Osteoblast (primary cell): ENCODE measurements around the gene MYO10. TPM values are rescaled to one million over a fixed set of nuclear protein-coding genes. Genes with fewer than 3 reads are reported as not detected.

Source experiments
- DNase-seq: peaks from one replicate; pipeline ENCODE4 v3.0.0; 2011; ENCODE audit warnings: low spot score, mixed read lengths; ENCODE audit not compliant: insufficient read length; ENCODE audit errors: missing footprints
- H2AFZ ChIP-seq: 2 replicates; pipeline ENCODE4 v1.6.0; 2011; ENCODE audit warnings: mild to moderate bottlenecking, low read length
- H3K27ac ChIP-seq: 2 replicates; pipeline ENCODE4 v1.5.1; 2011; ENCODE audit warnings: mild to moderate bottlenecking, low read depth, low read length, moderate library complexity
- H3K27me3 ChIP-seq: 2 replicates; pipeline ENCODE4 v1.6.0; 2012; ENCODE audit warnings: mild to moderate bottlenecking, control low read depth, inconsistent platforms, low read length, moderate library complexity; ENCODE audit not compliant: insufficient read depth
- H3K36me3 ChIP-seq: 2 replicates; pipeline ENCODE4 v1.5.1; 2011; ENCODE audit warnings: mild to moderate bottlenecking, low read length, control low read depth, moderate library complexity; ENCODE audit not compliant: insufficient read depth
- H3K4me1 ChIP-seq: 2 replicates; pipeline ENCODE4 v1.5.1; 2011; ENCODE audit warnings: mild to moderate bottlenecking, low read length, control low read depth, moderate library complexity; ENCODE audit not compliant: insufficient read depth
- H3K4me2 ChIP-seq: 2 replicates; pipeline ENCODE4 v1.6.0; 2011; ENCODE audit warnings: mild to moderate bottlenecking, low read length; ENCODE audit not compliant: insufficient read depth
- H3K4me3 ChIP-seq: fragments of 200-600 bp; sonication (generic); 3 replicates; pipeline ENCODE4 v1.5.1; 2012; ENCODE audit warnings: mild to moderate bottlenecking, low read length, inconsistent platforms; ENCODE audit not compliant: insufficient read depth
- H3K79me2 ChIP-seq: 2 replicates; pipeline ENCODE4 v1.6.0; 2012; ENCODE audit warnings: mild to moderate bottlenecking, low read length, control low read depth, inconsistent platforms; ENCODE audit not compliant: insufficient read depth
- H3K9me3 ChIP-seq: 2 replicates; pipeline ENCODE4 v1.5.1; 2011; ENCODE audit warnings: low read depth, low read length, control low read depth
- H4K20me1 ChIP-seq: 2 replicates; pipeline ENCODE4 v1.6.0; 2012; ENCODE audit warnings: mild to moderate bottlenecking, low read length, control low read depth; ENCODE audit not compliant: insufficient read depth
- CTCF ChIP-seq: IDR thresholded peaks from 2 replicates; pipeline ENCODE4 v1.5.1; 2011; ENCODE audit warnings: mild to moderate bottlenecking, low read depth, low read length, moderate library complexity; ENCODE audit errors: extremely low read depth
- total RNA-seq: library from RNA; depleted of rRNA; stranded (reverse); fragments of >200 nt; gene quantifications from 2 replicates; pipeline ENCODE4 v1.2.3, GENCODE V29; 2012

The MYO10 gene
- total RNA-seq, 1 donor, result 40.9 TPM

DNA sequence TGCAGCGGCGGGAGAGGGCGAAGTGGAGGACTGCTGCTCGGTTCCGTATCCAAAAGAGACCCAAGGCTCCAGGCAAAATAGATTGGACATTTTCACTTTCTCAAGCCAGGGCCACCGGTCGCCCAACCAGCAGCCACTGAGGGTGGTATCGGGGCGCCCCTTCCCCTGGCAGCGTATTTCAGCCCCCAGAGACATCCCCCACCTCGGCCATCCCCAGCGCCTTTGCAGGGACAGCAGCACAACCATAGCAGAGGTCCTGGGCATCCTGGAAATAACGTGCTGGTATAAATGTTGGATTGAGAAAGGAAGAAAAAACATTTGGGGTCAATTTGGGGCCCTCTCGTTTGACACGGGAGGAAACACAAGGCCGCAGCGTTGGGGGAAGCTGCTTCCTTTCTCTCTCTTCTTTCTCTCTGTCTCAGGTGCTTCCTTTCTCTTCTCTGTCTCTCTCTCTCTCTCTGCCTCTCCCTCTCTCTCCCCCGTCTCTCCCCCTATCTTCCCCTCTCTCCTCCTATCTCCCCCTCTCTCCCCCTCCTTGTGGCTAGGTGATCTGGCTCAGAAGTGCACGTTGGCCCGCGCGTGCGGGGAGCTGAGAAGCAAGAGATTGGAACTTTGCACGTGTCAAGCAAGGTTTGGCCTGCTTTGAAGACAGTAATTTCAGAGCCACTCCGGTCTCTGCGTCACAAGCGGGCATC is 318.7 kb downstream of the MYO10 start:
- no peak for DNase-seq
- Histone ChIP-seq H3K4me1 (peaks cover 3% of the 10 kb centered on the region), H3K36me3 (no peaks in the 10 kb centered on the region), H3K79me2 (no peaks in the 10 kb centered on the region), H2AFZ (no peak overlapping the region), H3K27ac (no peak overlapping the region), H3K9me3 (no peaks in the 10 kb centered on the region), H3K4me2 (peak overlapping the region; percentile 73), H4K20me1 (no peaks in the 10 kb centered on the region), H3K4me3 (peak overlapping the region; percentile 63), H3K27me3 (peaks cover 44% of the 10 kb centered on the region)
- no peak for TF ChIP-seq CTCF

GRCh38 chr5:16616536-16617273 is 319.4 kb downstream of the MYO10 start, which contains the start of gene RETREG1:
RETREG1 (minus strand) TSS chr5:16616997; CDS start chr5:16616971, 26 bp downstream.
- H3K9me3 ChIP-seq, result no peaks in the 10 kb centered on the region
- no peaks in the 10 kb centered on the region for H3K79me2 ChIP-seq
- H3K4me1 ChIP-seq, result peaks cover 3% of the 10 kb centered on the region
- no peak for TF ChIP-seq CTCF
- H3K4me2 ChIP-seq, result peak within 1 kb of the TSS; percentile 73
- no peak within 1 kb of the TSS for H3K27ac ChIP-seq
- no peaks in the 10 kb centered on the region for H3K36me3 ChIP-seq
- peaks cover 42% of the 10 kb centered on the region for H3K27me3 ChIP-seq
- peak within 1 kb of the TSS; percentile 47 for H2AFZ ChIP-seq
- no peaks in the 10 kb centered on the region for H4K20me1 ChIP-seq
- H3K4me3 ChIP-seq, result peak within 1 kb of the TSS; percentile 63
- peak; percentile 88 for DNase-seq

GRCh38 chr5:16615741-16616535 is 320.1 kb downstream of the MYO10 start:
- Histone ChIP-seq H2AFZ (no peak overlapping the region), H3K4me3 (peak overlapping the region; percentile 63)
- TF ChIP-seq CTCF, result no peak

More at GRCh38 chr5:16615741-16616535, 320.1 kb downstream of the MYO10 start:
- H3K9me3 ChIP-seq, result no peaks in the 10 kb centered on the region
- H3K79me2 ChIP-seq, result no peaks in the 10 kb centered on the region
- H3K27me3 ChIP-seq, result peaks cover 42% of the 10 kb centered on the region
- no peaks in the 10 kb centered on the region for H4K20me1 ChIP-seq
- DNase-seq, result peak; percentile 72
- H3K4me1 ChIP-seq, result peaks cover 3% of the 10 kb centered on the region
- no peak overlapping the region for H3K27ac ChIP-seq
- peak overlapping the region; percentile 73 for H3K4me2 ChIP-seq
- no peaks in the 10 kb centered on the region for H3K36me3 ChIP-seq
